A549 (cell line): Measurements from ENCODE around the gene INTS3. TPM values are rescaled to one million over a fixed set of nuclear protein-coding genes. Genes with fewer than 3 reads are reported as not detected.

Source experiments
- ATAC-seq, 2 experiments: fragments of 200-7000 bp in 1 of 2; fragments of >200 bp in 1 of 2; cut with Nextera tagmentation in 1 of 2; cut with Tn5 transposase in 1 of 2; 3 replicates each; pipeline versions ENCODE4 v1.8.0 to v1.9.1; 2018 to 2020; ENCODE audit warnings: mild to moderate bottlenecking in 1 of 2, moderate library complexity in 1 of 2
- CTCF ChIA-PET: fragments of 300-600 bp; sonication (Branson Sonifier 250); formaldehyde crosslinking; extraction: SDS; loops from one replicate; lab custom pipeline; 2021; ENCODE audit warnings: antibody characterized with exemption, inconsistent platforms; lab: Yijun Ruan, JAX
- POLR2A ChIA-PET: fragments of 350-600 bp; formaldehyde crosslinking; extraction: SDS; loops from one replicate; lab custom pipeline; 2021; ENCODE audit warnings: antibody characterized with exemption, inconsistent platforms; lab: Yijun Ruan, JAX
- DNase-seq, 2 experiments: peaks; one replicate each; pipeline versions ENCODE4 v3.0.0 to v3.0.0-alpha.2; 2011 to 2016; ENCODE audit warnings: low read depth in 1 of 2, low spot score in 1 of 2
- FAIRE-seq: peaks from 2 replicates; lab custom pipeline; 2011; peaks lifted over from hg19 to GRCh38; lab: Jason Lieb, UNC
- H3K27ac ChIP-seq, 2 experiments: fragments of >200 bp; sonication (Bioruptor Twin); formaldehyde crosslinking; 3 replicates each; pipeline ENCODE4 v1.5.1; 2016 to 2017
- H3K4me1 ChIP-seq: fragments of >200 bp; sonication (Bioruptor Twin); formaldehyde crosslinking; 3 replicates; pipeline ENCODE4 v1.6.1; 2016
- H3K4me2 ChIP-seq: fragments of >200 bp; sonication (Bioruptor Twin); formaldehyde crosslinking; 3 replicates; pipeline ENCODE4 v1.6.1; 2016
- H3K4me3 ChIP-seq: fragments of >200 bp; sonication (Bioruptor Twin); formaldehyde crosslinking; 3 replicates; pipeline ENCODE4 v1.5.1; 2016
- H3K9me3 ChIP-seq: fragments of >200 bp; sonication (Bioruptor Twin); formaldehyde crosslinking; 3 replicates; pipeline ENCODE4 v1.6.1; 2016
- BHLHE40 ChIP-seq: IDR thresholded peaks from 2 replicates; pipeline ENCODE4 v1.6.1; 2012; ENCODE audit warnings: low read depth, low read length, inconsistent platforms
- CEBPB ChIP-seq, 2 experiments: fragments of >200 bp in 1 of 2; sonication (Bioruptor Twin) in 1 of 2; formaldehyde crosslinking in 1 of 2; IDR thresholded peaks; 2 replicates each; pipeline ENCODE4 v1.6.1; 2012 to 2016
- EHMT2 ChIP-seq: fragments of 200-600 bp; sonication (generic); IDR thresholded peaks from 2 replicates; pipeline ENCODE4 v1.6.1; 2016; ENCODE audit warnings: antibody characterized with exemption, low read depth, mild to moderate bottlenecking, moderate library complexity
- EP300 ChIP-seq, 2 experiments: fragments of >200 bp; sonication (Bioruptor Twin); formaldehyde crosslinking; IDR thresholded peaks; 2 replicates in 1 of 2; 3 replicates in 1 of 2; pipeline ENCODE4 v1.6.1; 2016 to 2017
- ESRRA ChIP-seq: fragments of 150-350 bp; IDR thresholded peaks from 2 replicates; pipeline ENCODE4 v1.6.1; 2014; ENCODE audit warnings: mild to moderate bottlenecking, low read length, borderline replicate concordance
- FOXS1 ChIP-seq: fragments of 250-450 bp; sonication (Bioruptor Pico); IDR thresholded peaks from 2 replicates; pipeline ENCODE4 v1.5.0; 2020; ENCODE audit warnings: mild to moderate bottlenecking, moderate library complexity
- GATA3 ChIP-seq: IDR thresholded peaks from 2 replicates; pipeline ENCODE4 v1.6.1; 2012; ENCODE audit warnings: borderline replicate concordance
- HES2 ChIP-seq: fragments of >200 bp; sonication (Bioruptor Twin); formaldehyde crosslinking; IDR thresholded peaks from 2 replicates; pipeline ENCODE4 v1.6.1; 2016
- HEYL ChIP-seq: fragments of 250-450 bp; sonication (Bioruptor Pico); IDR thresholded peaks from 2 replicates; pipeline ENCODE4 v1.8.0; 2021; ENCODE audit warnings: mild to moderate bottlenecking, moderate library complexity
- HOXB5 ChIP-seq: fragments of 250-450 bp; sonication (Bioruptor Pico); IDR thresholded peaks from 2 replicates; pipeline ENCODE4 v1.5.0; 2020; ENCODE audit warnings: mild to moderate bottlenecking, moderate library complexity
- JUN ChIP-seq, 2 experiments: fragments of >200 bp; sonication (Bioruptor Twin); formaldehyde crosslinking; IDR thresholded peaks; 2 replicates in 1 of 2; 3 replicates in 1 of 2; pipeline ENCODE4 v1.6.1; 2016 to 2017
- MAZ ChIP-seq: fragments of 150-350 bp; IDR thresholded peaks from 2 replicates; pipeline ENCODE4 v1.6.1; 2014; ENCODE audit warnings: antibody characterized with exemption, low read depth, low read length, borderline replicate concordance
- MYC ChIP-seq: IDR thresholded peaks from 2 replicates; pipeline ENCODE4 v1.6.1; 2012; ENCODE audit warnings: mild to moderate bottlenecking, inconsistent platforms, low read length, improper control_type of control experiment, borderline replicate concordance
- NFE2L2 ChIP-seq: fragments of 150-350 bp; conservative IDR thresholded peaks from 2 replicates; pipeline ENCODE4 v1.6.1; 2014; ENCODE audit warnings: low read length
- NPAS2 ChIP-seq: fragments of 250-450 bp; sonication (Bioruptor Pico); IDR thresholded peaks from 2 replicates; pipeline ENCODE4 v1.8.0; 2022; ENCODE audit warnings: mild to moderate bottlenecking, moderate library complexity, borderline replicate concordance
- PBX3 ChIP-seq: IDR thresholded peaks from 2 replicates; pipeline ENCODE4 v1.6.1; 2012
- POLR2AphosphoS2 ChIP-seq: conservative IDR thresholded peaks from 2 replicates; pipeline ENCODE4 v1.6.1; 2012; ENCODE audit warnings: low read length, improper control_type of control experiment, inconsistent platforms
- RCOR1 ChIP-seq: fragments of 150-350 bp; IDR thresholded peaks from 2 replicates; pipeline ENCODE4 v1.6.1; 2014; ENCODE audit warnings: antibody characterized with exemption, low read length, low read depth
- REST ChIP-seq: fragments of 200-600 bp; sonication (generic); IDR thresholded peaks from 2 replicates; pipeline ENCODE4 v1.6.1; 2016; ENCODE audit warnings: antibody characterized with exemption, mild to moderate bottlenecking, moderate library complexity
- RFX5 ChIP-seq: fragments of 450-650 bp; IDR thresholded peaks from 2 replicates; pipeline ENCODE4 v1.7.1; 2014; ENCODE audit warnings: antibody characterized with exemption, mild to moderate bottlenecking, moderate library complexity
- RNF2 ChIP-seq: fragments of 200-600 bp; sonication (generic); IDR thresholded peaks from 2 replicates; pipeline ENCODE4 v1.6.1; 2016; ENCODE audit warnings: low read depth, mild to moderate bottlenecking, antibody characterized with exemption, moderate library complexity, borderline replicate concordance
- SMC3 ChIP-seq: fragments of >200 bp; sonication (Bioruptor Twin); formaldehyde crosslinking; IDR thresholded peaks from 3 replicates; pipeline ENCODE4 v1.6.1; 2018; ENCODE audit warnings: inconsistent platforms
- ZC3H11A ChIP-seq: fragments of 450-650 bp; IDR thresholded peaks from 2 replicates; pipeline ENCODE4 v1.6.1; 2014; ENCODE audit warnings: antibody characterized with exemption, mild to moderate bottlenecking
- WGBS: methylation state at CpG from one replicate; pipeline ENCODE4 v1.1.6; 2017; ENCODE audit errors: missing lambda C conversion rate; 5-methylcytosine and 5-hydroxymethylcytosine counted together
- polyA plus RNA-seq, 4 experiments: library from polyadenylated mRNA; depleted of rRNA in 3 of 4; stranded (reverse); fragments of >200 nt; fragmentation: RNase III in 1 of 4; extraction: RNeasy Plus Mini Kit Qiagen cat#74134 plus additional on column Dnase treatment in 1 of 4; gene quantifications; 2 replicates in 3 of 4; 3 replicates in 1 of 4; pipeline ENCODE4 v1.2.3, GENCODE V29; 2011 to 2017
- TF ChIP-seq, protein P1 (sequence below): fragments of 150-350 bp; IDR thresholded peaks from 2 replicates; pipeline ENCODE4 v1.6.1; 2014; ENCODE audit warnings: low read depth, mild to moderate bottlenecking, low read length

Gene INTS3
- polyA plus RNA-seq, 2 of the 4 experiments (the other 2 are of a cell fraction) = 23.5 to 34.1 TPM

- DNase-seq (no peak), FAIRE-seq (no peak), ATAC-seq (no peak)
- H3K27ac ChIP-seq = no peak overlapping the region
- CTCF ChIA-PET = interaction anchor here (0.6 to 3.8 kb wide), 4 partner anchors 16 to 239 kb away, joined by 3 to 24 read pairs (median 6); partner anchors contain the start of gene NPR1
- H3K9me3 ChIP-seq = no peaks in the 10 kb centered on the region
- no peak for TF ChIP-seq FOXS1 (CRISPR knock-in tag)
- no peak for TF ChIP-seq CEBPB (IDR thresholded peaks at IDR 0.05)
- TF ChIP-seq ESRRA = no peak
- TF ChIP-seq EHMT2 = no peak
- no peak for TF ChIP-seq RFX5
- TF ChIP-seq NPAS2 (CRISPR knock-in tag) = no peak
- TF ChIP-seq, protein P1, sequence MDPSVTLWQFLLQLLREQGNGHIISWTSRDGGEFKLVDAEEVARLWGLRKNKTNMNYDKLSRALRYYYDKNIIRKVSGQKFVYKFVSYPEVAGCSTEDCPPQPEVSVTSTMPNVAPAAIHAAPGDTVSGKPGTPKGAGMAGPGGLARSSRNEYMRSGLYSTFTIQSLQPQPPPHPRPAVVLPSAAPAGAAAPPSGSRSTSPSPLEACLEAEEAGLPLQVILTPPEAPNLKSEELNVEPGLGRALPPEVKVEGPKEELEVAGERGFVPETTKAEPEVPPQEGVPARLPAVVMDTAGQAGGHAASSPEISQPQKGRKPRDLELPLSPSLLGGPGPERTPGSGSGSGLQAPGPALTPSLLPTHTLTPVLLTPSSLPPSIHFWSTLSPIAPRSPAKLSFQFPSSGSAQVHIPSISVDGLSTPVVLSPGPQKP = no peak
- TF ChIP-seq NFE2L2 = no peak
- TF ChIP-seq HEYL (CRISPR knock-in tag) = no peak
- TF ChIP-seq HES2 = no peak
- no peak for TF ChIP-seq MAZ
- TF ChIP-seq GATA3 = no peak
- no peak for TF ChIP-seq ZC3H11A
- no peak for TF ChIP-seq RCOR1
- no peak for TF ChIP-seq JUN (IDR thresholded peaks at IDR 0.05)
- no peak for TF ChIP-seq PBX3
- TF ChIP-seq REST = no peak
- TF ChIP-seq, all 56 proteins: peak for 0
- 86% methylated on average over 1 of the region's 1 CpG for WGBS
- peaks cover 17% of the 10 kb centered on the region for H3K4me1 ChIP-seq
- H3K4me2 ChIP-seq = no peak overlapping the region
- POLR2A ChIA-PET = no interaction called here
- H3K4me3 ChIP-seq = no peak overlapping the region
These were observed 6.1 kb downstream of the INTS3 start for GRCh38 chr1:153733970-153734369.

DNA sequence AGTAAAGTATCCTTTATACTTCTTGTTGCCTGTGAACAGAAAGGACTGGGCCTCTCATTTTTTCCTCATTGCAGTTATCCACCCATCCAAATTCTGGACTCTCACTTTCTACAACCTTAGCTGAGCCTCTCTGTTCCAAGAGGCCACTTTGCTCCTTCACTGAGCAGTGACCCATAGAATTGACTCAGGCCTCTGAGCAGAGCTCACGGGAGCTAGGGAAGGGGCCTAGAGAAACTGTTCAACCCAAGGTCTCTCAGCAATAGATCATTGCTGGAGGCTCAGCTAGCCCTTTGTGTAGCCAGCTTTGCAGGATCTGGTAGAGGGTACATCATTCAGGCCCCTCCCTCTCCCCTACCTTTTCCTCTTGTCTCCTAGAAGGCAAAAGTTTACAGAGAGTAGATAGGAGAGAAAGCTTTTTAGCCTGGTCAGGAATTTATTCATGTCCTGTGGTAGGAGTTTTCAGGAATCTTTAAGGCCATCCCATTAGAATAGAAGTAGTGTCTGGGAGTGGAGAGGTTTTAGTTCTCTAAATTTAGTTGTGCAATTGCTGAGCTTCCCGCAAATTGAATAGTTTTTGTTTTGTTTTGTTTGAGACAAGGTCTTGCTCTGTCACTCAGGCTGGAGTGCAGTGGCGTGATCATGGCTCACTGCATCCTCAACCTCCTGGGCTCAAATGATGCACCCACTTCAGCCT is 6.7 kb downstream of the INTS3 start:
- Histone ChIP-seq H3K4me2 (no peak overlapping the region), H3K27ac (no peak overlapping the region), H3K4me3 (no peak overlapping the region), H3K9me3 (no peaks in the 10 kb centered on the region), H3K4me1 (peaks cover 11% of the 10 kb centered on the region; the same call in 2 of the 3 replicates)
- WGBS = 85% methylated on average over 3 of the region's 3 CpGs
- FAIRE-seq (no peak), DNase-seq (no peak), ATAC-seq (no peak)
- POLR2A ChIA-PET = no interaction called here
- CTCF ChIA-PET = interaction anchor here (0.6 to 3.8 kb wide), 7 partner anchors 10 to 240 kb away, joined by 3 to 24 read pairs (median 6); partner anchors contain the start of gene NPR1
- no peak for TF ChIP-seq ZC3H11A
- TF ChIP-seq BHLHE40 = no peak
- no peak for TF ChIP-seq EP300 (IDR thresholded peaks at IDR 0.05)
- no peak for TF ChIP-seq MYC
- TF ChIP-seq HOXB5 (CRISPR knock-in tag) = no peak
- TF ChIP-seq SMC3 = no peak
- no peak for TF ChIP-seq POLR2AphosphoS2
- TF ChIP-seq RNF2 = no peak
- no peak for TF ChIP-seq HES2
